Forelimb muscle (tissue), 1 donor: ENCODE measurements around the gene ZBTB7C. TPM values are rescaled to one million over a fixed set of nuclear protein-coding genes. Genes with fewer than 3 reads are reported as not detected.

Source experiments
- DNase-seq: peaks from one replicate; pipeline ENCODE4 v3.0.0-alpha.2; 2013; ENCODE audit warnings: low read depth
- polyA plus RNA-seq: library from polyadenylated mRNA; unstranded; fragments of 120-200 nt; gene quantifications from one replicate; pipeline ENCODE4 v1.2.1, GENCODE V29; 2013; ENCODE audit not compliant: insufficient read length

Gene ZBTB7C
- polyA plus RNA-seq, 1 donor: 4.0 TPM

DNA sequence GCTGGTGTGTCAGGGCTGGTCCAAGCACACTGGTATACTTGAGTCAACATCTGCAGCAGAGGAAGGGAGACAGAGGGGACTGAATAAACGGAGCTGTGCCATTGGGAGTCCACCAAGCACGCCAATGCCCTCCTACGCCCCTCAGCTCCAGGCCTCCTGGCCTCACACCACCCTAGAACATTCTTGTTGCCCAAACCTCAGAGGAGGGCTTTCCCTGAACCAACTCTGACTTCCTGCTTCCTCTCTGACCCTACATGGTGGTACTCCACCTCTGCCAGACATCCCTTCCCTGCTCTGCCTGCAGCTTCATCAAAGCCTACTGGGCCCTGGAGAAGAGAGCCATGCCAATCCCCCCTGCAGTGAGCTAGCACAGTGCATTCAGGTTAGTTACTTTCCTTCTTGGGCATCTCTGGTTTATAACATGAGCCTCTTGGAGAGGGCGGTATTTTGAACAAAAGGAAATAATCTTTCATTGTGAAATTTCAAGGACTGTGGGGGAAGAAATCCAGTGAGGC is 54.4 kb downstream of the ZBTB7C start:
- no peak for DNase-seq

DNA sequence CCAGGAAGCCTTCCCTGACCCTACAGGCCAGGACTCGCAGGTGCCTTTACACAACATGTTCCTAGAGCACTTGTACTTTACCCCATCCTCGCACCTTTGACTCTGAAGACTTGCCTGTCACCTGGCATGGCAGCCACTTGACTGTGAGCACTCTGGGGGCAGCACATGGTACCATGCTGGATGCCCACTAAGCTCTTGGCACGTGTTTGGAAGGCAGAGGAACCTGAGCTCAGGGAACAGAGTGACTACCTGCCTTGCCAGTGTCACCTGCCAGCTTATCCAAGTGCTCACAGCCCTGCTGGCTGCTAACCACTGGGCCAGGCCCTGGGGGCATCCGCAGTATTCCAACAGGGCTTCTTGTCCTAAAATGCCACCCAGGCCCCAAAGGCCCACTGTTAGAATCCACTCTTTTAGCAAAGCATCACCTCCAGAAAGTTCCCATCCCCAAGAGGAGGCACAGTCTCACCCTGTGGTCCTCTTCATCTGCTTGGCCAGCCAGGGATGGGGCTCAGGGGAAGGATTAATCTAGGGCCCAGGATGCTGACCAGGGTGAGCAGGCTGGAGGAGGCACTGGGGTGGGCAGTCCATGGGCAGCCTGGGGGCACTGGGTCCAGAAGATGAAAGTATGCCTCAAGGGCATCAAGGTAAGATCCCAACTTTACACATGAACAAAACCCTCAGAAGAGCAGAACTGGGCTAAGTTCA is 57.0 kb downstream of the ZBTB7C start:
- no peak for DNase-seq

DNA sequence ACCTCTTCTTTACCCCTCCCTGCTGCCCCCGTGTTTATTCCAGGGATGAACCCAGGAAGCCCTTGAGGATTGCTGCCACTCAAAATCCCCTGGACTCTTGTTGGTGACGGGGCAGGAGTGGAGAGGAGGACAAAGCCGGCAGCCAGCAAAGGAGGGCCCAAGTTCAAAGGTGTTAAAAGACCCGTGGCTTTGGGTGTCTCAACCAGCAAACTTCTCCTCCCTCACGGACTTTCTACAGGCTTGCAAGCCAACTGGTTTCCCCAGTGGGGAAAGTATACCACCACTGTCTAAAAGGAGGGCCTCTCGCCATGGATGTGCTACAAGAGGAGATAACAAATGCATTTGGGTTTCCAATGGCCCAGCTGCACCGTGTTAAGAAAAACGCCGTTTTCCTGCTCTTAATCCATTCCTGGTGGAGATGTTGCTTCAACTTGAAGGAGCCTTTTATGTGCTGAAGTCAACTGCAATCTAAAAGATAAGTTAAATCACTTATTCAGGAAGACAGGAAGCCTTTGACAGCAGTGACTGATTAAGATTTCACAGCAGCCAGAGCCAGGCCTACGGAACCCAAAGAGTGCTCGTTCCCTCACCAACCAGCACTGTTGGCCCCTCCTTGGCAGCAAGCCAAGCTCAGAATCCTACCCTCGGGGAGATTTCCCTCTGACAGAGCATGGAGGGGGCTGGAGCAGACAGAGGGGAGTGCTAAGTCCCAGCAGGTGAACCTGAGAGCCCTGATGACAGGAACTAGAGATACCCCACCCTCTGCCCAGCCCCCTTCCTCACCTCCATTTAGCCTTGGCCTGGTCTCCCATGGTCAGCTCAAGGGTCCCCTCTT is 57.8 kb downstream of the ZBTB7C start:
- DNase-seq: no peak

DNA sequence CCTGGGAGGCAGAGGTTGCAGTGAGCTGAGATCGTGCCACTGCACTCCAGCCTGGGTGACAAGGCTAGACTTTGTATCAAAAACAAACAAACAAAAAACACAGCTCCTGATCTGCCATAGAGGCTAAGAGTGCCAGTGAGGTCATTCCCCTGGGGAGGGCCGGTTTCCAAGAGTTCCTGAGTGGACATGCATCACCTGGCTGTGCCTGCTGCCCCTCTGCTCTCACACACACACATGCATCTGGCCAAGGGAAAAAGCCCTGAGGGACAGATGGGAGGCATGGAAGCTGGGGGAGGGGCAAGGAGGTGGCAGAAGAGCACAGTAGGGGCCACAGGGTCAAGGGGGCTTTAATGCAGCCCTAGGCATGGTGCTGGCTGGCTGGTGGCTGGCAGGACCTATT is 60.4 kb downstream of the ZBTB7C start:
- DNase-seq: no peak

DNA sequence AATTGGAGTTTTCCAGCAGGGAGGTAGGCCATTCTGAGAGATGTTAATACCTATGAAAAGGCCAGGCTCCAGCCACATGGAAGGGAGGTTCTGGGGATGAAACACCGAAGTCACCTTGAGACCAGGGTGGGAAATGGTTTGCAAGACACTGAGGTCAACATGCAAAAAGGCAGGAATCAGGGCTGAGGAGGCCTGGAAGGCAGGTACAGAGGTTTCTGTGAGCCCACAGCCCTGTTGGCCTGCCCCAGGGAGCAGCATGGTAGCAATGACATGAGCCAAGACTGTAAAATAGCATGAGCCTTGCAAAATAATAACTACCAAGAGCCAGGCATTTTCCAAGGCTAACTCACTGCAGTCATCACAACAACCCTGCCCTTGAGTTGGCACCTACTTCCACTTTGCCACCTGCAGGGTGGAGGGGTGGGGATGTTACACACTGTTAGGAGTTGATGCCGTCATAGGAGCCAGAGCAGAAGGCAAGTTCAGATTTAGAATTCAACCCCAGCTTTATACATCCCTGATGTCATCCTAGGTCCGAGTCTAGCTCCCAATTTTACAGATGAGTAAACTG is 61.3 kb downstream of the ZBTB7C start:
- DNase-seq: no peak

DNA sequence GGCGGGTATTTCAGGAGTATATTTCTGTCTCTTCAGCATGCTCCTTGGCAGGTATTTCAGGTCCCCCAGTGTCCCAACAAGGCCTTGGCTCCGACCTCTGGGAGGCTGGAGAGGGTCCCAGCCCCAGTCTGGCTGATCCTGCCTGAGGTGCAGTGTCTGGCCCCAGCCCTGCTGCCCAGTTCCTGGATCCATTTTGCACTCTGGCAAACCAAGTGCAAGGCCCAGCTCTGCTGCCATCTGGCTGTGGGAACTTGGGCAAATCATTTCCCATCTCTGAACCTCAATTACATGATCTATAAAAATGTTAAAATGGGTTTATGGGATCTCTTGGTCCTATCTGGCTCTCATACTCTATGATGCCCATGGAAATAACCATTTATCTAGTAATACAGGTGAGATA is 63.6 kb downstream of the ZBTB7C start:
- DNase-seq: no peak

DNA sequence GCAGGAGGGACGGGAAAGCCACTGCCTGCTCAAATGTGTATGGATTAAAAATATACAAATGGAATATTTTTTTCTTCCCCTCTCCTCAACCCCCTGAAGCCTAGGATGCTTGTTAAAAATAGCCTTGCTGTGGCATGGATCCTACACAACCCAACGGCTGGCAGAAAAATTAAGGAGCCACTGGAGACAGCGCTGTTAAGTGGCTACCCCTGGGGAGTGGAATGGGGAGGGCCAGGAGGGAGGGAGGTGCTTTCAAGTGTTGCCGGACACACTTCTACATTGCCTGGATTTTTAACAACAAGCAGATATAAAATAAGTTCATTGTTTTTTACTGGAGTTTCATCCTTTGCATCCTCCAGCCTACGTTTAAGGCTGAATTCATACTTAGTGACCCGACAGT is 66.6 kb downstream of the ZBTB7C start:
- DNase-seq: no peak

DNA sequence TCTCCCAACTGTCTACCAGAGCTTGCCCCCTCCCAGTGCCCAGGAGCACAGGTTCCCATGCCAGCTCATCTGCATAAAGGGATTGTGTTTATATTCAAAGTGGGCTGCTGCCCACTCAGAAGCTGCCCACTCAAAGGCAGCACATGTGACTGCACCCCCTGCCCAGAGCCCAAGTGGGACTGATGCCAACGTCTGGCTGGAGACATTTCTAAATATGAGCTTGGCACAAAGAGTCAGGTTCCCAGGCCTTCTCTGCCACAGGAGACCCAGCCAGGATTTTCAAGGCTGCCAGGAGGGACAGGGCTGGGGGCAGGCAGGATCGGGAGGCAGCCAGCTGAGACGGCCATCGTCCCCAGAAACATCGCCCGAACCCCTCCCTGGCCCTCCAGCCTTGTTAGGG is 67.1 kb downstream of the ZBTB7C start:
- no peak for DNase-seq

DNA sequence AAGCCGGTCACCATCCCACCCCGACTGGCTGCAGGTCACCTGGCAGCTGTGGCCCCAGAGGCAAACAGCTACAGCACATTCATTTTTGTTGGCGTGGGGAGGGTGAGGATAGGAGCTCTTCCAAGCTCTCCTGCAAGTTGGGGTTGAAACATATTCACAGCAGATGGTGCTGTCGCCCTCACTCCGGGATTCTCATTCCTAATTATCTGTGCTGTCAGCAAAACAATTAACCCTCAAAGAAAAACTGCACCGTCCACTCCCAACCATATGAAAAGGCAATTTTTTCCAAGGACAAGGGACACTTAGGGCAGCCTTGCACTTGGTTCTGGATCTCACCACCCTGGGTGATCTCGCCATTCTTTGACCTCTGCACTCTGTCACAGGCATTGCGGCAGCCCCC is 68.6 kb downstream of the ZBTB7C start:
- no peak for DNase-seq

DNA sequence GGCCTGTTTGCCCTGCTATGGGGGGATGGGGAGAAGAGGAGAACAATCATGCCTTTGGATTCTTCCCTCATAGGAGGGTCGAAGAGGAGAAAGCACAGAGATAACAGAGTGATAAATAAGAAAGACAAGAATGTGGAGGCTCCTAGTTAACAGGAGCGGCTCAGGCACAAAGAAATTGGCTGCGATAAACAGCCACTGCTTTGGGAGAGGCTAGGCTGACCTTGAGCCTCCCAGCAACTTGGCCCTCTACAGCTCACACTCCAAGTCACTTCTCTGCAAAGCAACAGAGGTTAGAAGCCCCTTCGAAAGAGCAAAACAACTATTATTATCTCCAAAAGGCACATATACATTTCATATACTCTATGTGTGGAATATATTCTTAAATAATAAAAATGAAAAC is 69.5 kb downstream of the ZBTB7C start:
- DNase-seq: no peak

DNA sequence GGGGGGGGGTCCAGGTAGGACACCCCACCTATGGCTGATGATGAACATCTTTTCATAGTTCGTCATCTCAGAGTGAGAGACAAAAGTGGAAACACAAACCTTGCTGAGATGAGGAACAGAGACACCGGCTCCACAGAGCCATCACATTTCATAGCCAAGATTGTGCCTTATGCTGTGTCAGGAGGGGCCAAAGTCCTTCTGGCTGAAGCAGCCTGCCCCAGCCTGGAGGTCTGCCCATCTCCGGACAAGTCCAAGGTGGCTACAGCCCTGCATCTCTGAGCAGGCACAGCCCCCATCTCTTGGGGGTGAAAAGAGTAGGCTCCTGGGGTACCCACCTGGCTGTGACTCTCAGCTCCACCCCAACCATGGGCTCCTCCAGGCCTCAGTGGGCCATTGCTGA is 70.3 kb downstream of the ZBTB7C start:
- no peak for DNase-seq

DNA sequence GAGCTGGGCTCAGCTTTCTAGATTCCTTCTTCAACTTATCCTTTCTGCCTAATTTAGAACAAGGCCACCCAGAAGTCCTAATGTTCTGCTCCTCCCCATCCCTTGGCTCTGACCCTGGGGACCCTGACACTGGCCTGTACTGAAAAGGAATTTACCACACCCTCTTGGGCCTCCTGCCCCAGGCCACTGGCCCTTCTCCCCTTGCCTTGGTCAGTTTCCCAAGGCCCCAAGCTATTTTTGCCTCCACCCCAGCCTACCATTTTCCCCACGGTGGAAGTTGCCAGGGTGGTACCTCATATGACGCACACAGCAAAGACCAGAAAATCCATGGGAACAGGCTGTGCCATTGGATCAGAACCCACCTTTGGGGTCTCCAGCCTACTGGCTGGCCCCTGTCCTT is 72.1 kb downstream of the ZBTB7C start:
- DNase-seq: no peak

DNA sequence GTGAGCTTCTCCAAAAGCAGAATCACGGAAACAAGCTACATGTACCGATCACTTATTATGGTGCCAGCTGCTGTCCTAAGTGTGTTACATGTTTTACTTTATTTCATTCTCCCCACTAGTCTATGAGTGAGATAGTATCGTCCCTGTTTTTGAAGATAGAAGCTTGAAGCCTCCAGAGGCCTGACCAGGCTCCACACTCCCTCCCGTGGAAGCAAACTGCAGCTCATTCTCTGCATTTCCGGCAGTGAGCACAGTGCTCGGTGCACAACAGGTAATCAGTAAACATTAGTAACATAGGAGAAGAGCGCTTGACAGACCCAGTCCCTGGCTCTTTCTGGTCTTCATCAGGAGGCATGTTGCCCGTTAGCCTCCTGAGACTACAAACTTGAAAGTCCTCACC is 72.9 kb downstream of the ZBTB7C start:
- no peak for DNase-seq

DNA sequence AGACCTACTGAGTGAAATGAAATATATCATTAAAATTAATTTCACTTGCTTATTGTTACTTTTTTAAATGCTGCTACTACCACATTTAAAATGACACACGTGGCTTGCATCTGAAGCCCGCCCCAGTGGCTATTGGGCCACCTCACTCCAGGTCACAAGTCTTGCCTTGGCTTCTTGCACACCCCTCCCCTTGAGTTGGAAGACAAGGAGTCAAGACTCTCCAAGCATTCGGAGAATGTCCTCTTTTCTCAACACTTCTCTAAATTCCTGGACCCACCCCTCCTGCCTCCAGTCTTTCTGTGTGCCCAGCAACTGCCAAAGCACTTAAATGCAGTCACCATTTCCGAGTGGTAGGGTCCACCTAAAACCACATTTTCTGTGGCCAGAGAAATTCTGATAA is 73.4 kb downstream of the ZBTB7C start:
- DNase-seq: no peak

DNA sequence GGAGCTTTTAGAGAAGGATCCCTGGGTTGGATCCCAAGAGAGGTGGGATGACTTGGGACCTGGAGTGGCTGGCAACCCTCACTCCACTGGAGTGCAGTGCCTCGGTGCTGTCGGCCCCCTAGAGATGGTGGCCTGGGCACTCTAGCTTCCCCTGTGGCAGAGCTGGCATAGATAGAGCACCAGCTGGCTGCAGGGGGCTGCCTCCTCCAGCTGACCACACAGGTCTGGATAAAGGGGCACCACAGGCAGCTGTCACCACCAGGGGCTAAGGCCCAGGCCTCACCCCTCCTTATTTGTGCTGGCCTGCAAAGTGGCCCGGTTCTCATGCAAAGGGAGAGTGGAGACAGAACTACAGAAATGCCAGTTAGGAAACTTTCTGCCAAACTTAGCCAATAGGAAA is 74.3 kb downstream of the ZBTB7C start:
- DNase-seq: no peak

DNA sequence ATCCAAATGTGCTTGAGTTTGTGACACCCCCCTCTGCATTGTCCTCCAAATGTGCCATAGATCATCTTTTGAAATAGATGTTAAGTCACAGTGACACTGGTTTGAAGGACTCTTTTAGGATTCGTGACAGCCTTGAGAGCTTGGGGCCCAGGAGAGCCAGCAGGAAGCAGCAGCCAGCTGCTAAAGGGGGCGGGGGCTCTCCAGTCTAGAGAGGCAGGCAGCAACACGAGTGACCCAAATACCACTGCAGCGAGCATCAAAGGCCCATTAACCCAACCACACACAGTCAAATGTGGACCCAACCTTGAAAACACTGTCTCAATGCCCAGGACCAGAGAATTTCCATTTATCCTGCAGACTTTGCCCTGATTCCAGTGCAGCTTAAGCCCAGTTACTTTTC is 75.6 kb downstream of the ZBTB7C start:
- DNase-seq: no peak

DNA sequence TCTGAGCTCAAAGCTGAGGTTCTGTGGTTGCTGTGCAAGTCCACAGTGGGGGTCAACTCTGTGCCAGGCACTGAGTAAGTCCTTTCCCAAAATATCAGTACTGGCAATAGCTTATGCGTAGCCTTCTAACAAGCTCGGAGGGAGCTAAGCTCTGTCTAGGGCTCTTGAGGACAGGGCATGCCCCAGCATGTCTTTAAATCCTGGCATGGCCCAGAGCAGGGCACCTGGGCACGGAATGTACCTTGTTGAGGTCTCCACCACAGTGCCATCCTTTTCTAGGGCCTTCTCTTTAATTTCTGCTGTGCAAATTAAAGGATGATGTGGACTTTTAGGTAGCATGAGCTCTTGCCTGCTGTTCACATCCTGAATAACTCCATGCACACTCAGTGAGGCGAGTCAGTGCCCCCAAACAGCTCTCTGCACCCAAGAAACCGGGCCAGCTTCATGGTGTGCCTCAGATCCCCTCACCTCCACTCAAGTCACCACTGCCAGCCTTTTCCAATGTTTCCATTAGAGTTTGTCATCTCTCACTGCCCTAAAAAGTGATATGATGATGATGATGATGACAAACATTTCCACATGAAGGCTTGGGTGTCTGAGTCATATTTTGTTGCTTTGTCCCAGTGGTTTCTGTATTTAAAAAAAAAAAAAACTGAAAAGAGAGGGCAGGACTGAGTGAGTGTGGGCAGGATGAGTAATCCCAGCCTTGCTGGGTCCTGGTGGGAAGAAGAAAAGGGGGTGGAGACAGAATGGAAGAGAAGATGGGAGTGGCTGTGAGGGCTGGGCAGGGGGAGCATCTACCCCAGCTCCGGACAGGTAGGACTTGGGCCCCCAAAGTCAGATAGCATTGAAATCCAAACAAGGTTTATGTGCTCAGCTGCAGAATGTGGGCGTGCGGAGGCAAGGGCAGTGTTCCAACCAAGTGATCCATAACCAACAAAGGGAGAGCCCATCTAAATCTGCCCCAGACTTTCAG is 78.9 kb downstream of the ZBTB7C start:
- no peak for DNase-seq

DNA sequence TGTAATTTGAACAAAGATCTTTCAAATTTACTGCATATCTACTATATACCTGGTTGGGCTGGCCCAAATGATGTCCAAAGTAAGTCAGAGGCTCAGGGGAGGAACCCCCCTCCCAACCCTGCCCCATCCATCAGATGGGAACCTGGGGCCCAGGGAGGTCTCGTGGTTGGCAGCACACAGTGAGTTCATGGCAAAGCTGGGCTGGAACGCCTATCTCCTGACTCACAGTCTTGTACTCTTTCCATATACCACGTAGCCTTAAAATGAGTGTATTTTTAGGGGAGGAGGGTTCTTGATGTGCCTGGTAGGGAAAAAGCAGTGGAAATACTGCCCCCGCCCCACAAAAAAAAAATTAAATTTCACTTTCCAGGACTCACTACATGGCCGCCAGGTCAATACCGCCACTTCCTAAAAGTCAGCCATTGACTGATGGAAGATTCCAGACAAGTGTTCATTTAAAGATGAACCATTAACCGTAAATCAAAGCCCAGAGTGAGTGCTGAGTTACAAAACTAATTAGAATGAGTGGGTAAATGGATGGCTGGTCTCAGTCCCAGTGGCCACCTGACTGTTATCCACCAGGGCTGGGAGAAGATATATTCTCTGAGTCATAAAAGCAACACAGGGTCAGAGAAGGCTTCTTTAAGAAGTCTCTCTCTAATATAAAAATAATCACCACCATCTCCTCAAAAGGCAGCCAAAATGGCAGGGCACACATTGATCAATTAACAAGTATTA is 80.5 kb downstream of the ZBTB7C start:
- DNase-seq: no peak

DNA sequence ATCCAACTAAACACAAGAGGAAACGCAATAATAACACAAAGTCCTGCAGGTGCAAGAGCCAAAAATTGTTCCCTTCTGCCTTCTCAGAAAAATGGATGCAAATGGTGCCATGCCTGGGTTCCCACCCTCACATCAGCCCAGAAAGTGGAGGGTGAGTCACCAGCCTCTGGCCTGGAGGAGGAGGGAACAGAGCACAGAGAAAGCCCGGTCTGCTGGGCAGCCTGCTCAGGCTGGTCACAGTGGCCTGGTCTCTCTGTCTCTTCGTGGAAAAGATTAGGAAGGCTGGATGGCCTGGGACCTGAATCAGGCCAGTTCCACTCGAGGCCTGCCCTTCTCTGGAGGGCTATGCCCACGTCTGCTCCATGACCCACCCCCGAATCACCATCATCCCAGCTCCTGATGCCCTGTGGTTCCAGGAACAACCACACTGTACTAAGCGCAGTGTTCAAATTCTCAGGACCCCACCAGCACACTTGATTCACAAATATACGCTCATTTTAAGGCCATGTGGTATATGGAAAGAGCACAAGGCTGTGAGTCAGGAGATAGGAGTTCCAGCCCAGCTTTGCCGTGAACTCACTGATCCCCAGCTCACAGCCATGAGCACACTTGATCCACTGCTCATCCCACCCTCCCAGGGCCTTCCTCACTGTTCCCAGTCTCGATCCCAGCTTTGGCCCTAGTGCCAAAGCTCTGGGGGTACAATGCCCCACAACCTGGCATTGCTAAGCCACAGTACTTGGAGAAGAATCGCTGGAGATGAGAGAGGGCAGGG is 82.1 kb downstream of the ZBTB7C start:
- DNase-seq: no peak

DNA sequence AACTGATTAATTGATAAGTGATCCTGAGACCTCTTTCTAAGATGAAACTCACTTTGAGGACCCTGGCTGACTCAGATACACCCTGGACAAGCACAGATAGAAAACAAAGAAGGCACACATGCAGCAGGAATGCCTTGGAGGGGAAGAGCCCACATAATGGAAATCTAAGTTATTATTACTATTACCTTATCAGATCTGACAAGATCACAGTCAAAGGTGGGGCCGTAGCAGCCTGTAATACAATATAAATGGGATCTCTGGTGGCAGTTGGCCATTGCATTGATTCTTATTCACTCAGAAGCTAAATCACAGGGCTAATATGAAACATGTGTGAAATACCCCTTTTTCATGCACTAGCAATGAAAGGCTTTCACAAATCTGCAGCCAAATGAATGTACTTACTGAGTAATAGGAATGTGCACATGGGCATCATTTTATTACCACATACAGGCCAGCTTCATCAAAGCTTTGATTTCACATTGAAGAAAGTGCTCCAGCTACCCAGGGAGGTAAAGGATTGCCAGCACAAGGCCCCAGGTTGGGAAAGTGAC is 84.0 kb downstream of the ZBTB7C start:
- no peak for DNase-seq
